NCI-H1417 (cell line): ENCODE measurements around the gene UGGT2.
A peak's percentile ranks its signal among the peaks of the same experiment; 100 is the strongest.
"Not testable (repeated sequence)": the region's sequence is repeated elsewhere in the genome, so short reads cannot be mapped to it uniquely, and the experiment has no call there.

Source experiments
- DNase-seq, 3 experiments: peaks; one replicate each; lab custom pipeline; 2025; lab: John Stamatoyannopoulos, UW

Gene UGGT2

GRCh38 chr13:96046449-96047126, 6.6 kb downstream of the UGGT2 start:
- DNase-seq = not testable (repeated sequence)

GRCh38 chr13:96044238-96044637, 9.0 kb downstream of the UGGT2 start:
- DNase-seq = no peak

- DNase-seq = no peak
Observed at GRCh38 chr13:96041326-96042110, 11.7 kb downstream of the UGGT2 start.

- no peak for DNase-seq
Observed at GRCh38 chr13:96036515-96036914, 16.7 kb downstream of the UGGT2 start.

- DNase-seq = no peak
Observed at GRCh38 chr13:96034662-96035061, 18.5 kb downstream of the UGGT2 start.

- no peak for DNase-seq
Observed at GRCh38 chr13:96033220-96034015, 19.8 kb downstream of the UGGT2 start.

GRCh38 chr13:96032717-96033116, 20.5 kb downstream of the UGGT2 start:
- DNase-seq = no peak

GRCh38 chr13:96029002-96029401, 24.2 kb downstream of the UGGT2 start:
- no peak for DNase-seq

GRCh38 chr13:96027496-96027895, 25.7 kb downstream of the UGGT2 start:
- DNase-seq = no peak

GRCh38 chr13:96025283-96025682, 27.9 kb downstream of the UGGT2 start:
- DNase-seq = no peak

- no peak for DNase-seq
Observed at GRCh38 chr13:96020931-96021330, 32.3 kb downstream of the UGGT2 start.

- peak; percentile 37 to 88 (median 68) for DNase-seq
Observed at GRCh38 chr13:96020155-96020575, 33.0 kb downstream of the UGGT2 start.

GRCh38 chr13:96018135-96018534, 35.1 kb downstream of the UGGT2 start:
- no peak for DNase-seq

- no peak for DNase-seq
Observed at GRCh38 chr13:96011291-96011872, 41.8 kb downstream of the UGGT2 start.

GRCh38 chr13:96003304-96003703, 49.9 kb downstream of the UGGT2 start:
- no peak for DNase-seq

GRCh38 chr13:96002322-96003131, 50.7 kb downstream of the UGGT2 start:
- no peak for DNase-seq

GRCh38 chr13:96000069-96000468, 53.1 kb downstream of the UGGT2 start:
- DNase-seq = no peak

- DNase-seq = no peak
Observed at GRCh38 chr13:95987841-95988240, 65.4 kb downstream of the UGGT2 start.

- DNase-seq = peak in 1 of 3 experiments; percentile 19
Observed at GRCh38 chr13:95982144-95982543, 71.1 kb downstream of the UGGT2 start.

GRCh38 chr13:95972651-95973050, 80.5 kb downstream of the UGGT2 start:
- not testable (repeated sequence) for DNase-seq

- no peak for DNase-seq
Observed at GRCh38 chr13:95970878-95971277, 82.3 kb downstream of the UGGT2 start.
